ENCODE data around the gene HCRTR1. TPM values are rescaled to one million over a fixed set of nuclear protein-coding genes. Genes with fewer than 3 reads are reported as not detected.

Gene HCRTR1
- polyA plus RNA-seq, 1 donor from 2014 or later = not detected

Other genes starting within 250 kb of the HCRTR1 start
- gene FABP3, start 244.6 kb upstream of the HCRTR1 start, polyA plus RNA-seq (ENCODE audit: insufficient read depth, low read depth, low replicate concordance) = 42.1 TPM
- 64.8 TPM for gene SERINC2, start 204.5 kb upstream of the HCRTR1 start, polyA plus RNA-seq (ENCODE audit: insufficient read depth, low read depth, low replicate concordance)
- 9.7 TPM for gene TINAGL1, start 41.2 kb upstream of the HCRTR1 start, polyA plus RNA-seq (ENCODE audit: insufficient read depth, low read depth, low replicate concordance)
- gene PEF1, start 27.2 kb downstream of the HCRTR1 start, polyA plus RNA-seq (ENCODE audit: insufficient read depth, low read depth, low replicate concordance) = 142 TPM
- gene COL16A1, start 86.3 kb downstream of the HCRTR1 start, polyA plus RNA-seq (ENCODE audit: insufficient read depth, low read depth, low replicate concordance) = 4.9 TPM
- 67.9 TPM for gene ADGRB2, start 146.7 kb downstream of the HCRTR1 start, polyA plus RNA-seq (ENCODE audit: insufficient read depth, low read depth, low replicate concordance)
- 1.7 TPM for gene SPOCD1, start 198.3 kb downstream of the HCRTR1 start, polyA plus RNA-seq (ENCODE audit: insufficient read depth, low read depth, low replicate concordance)

Measured in brain (organoid and tissue), 1 donor.